ENCODE data around the gene FOXP1.
"Not testable (repeated sequence)": the region's sequence is repeated elsewhere in the genome, so short reads cannot be mapped to it uniquely, and the experiment has no call there.

Gene FOXP1

DNA sequence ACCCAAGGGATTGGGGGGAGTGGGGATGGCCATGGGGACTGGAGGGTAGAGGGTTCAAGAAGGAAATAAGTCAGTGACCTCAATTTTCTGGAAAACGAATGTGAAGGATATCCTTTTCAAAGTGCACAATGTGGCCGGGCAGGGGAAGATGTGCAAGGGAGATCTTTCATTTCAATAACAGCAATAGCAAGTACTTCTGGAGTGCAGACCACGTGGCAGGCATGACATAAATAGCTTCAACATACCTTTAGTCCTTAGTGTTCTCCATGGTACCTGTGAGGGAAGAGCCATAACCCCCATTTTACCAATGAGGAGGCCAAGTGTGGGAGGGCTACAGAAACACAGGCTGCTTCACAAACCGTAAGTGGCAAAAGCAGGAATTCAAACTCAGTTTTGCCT is 138.7 kb downstream of the FOXP1 start:
- DNase-seq, result no peak

DNA sequence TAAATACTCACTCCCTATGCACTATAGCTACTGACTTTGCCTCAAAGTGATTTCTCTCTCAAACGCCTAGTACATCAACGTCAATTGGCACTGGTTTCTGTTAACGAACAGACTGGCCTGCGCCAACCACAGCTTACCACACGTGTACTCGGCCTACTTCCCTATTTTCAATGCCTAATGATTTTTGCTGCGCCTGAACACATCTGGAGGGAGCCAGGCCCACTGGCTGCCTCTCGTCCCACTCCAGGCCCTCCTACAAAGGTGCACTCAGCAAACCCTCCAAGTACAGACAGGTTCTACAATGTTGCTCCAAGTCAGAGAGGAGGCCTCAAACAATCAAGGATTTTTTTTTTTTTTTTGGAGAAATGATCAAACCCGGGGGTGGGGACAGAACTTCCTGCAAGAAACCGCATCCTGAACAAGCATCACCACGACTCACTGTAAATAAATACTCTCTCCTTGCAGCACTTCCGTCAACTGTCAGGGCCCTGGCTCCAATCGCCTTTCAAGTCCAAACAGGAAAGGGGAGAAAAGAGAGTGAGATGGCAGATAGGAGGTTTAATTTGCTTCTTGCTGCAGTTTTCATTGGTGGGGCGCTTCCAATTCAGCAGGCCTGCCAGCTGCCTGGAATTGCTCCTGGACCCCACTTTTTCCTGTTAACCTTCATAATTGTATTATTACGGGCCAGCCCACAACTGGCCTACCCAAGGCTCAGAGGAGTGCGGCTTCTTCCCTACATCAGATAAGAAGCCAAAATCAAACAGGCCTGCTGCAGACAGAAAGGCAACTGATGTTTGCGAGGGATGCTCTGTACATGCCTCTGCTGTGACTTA is 139.3 kb downstream of the FOXP1 start:
- peak; percentile 64 for DNase-seq

DNA sequence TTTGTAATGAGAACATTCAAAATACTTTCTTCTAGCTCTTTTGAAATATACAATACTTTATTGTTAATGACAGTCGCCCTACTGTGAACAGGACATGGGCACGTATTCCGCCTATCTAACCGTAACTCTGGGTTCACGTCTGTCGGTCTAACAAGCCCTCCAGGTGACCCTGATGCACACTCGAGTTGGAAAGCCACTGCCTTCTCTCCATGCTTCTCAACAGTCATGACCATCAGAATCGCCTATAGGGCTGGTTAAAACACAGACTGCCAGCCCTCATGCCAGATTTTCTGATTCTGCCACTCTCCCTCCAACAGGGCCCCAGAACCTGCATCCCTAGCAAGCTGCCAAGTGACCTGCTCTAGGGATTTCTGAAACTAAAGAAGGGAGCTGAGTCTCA is 140.2 kb downstream of the FOXP1 start:
- peak; percentile 23 for DNase-seq

DNA sequence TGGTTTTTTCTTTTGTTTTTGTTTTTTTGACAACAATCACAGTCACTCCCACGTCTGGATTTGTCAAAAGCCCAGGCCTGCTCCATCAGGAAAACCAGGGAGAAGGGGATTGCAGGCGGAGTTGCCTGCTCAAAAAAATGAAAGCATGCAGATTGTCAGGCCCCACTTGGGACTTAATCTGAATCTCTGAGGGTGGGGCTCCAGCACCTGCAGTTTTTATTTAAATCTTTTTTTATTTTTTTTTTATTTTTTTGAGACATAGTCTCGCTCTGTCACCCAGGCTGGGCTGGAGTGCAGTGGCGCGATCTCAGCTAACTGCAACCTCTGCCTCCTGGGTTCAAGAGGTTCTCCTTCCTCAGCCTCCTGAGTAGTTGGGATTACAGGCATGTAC is 140.9 kb downstream of the FOXP1 start:
- DNase-seq, result peak; percentile 34

DNA sequence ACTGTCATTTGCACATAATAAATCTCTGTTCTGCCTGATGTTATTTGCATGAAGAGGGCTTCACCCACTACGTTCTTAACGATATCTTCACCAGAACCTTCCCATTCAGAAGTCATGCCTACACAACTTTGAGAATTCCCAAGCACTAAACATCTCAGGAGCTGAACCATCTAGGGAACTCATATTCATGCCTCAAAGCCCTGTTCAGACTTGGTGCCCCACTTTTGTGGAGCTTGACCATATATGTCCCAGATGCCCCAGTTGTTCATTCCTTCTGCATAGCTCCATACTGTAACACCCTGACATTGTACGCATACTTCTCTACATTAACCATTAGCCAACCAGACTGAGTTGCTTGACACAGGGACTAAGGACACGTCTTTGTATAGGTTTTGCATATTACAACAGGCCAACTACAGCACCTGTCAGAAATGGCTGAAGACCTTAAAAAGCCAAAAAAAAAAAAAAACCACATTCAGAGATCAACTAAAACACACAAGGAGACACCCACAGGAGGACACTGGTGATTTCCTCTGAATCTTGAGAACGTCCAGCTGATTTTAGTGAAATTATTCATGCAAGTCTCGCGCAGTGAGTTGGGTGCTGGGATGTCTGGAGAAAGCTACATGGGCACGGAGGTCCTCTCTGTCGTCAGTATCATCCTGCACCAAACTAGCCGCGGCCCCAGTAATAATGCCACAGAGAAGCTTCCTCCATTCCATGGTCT is 141.4 kb downstream of the FOXP1 start:
- DNase-seq, result peak; percentile 16

DNA sequence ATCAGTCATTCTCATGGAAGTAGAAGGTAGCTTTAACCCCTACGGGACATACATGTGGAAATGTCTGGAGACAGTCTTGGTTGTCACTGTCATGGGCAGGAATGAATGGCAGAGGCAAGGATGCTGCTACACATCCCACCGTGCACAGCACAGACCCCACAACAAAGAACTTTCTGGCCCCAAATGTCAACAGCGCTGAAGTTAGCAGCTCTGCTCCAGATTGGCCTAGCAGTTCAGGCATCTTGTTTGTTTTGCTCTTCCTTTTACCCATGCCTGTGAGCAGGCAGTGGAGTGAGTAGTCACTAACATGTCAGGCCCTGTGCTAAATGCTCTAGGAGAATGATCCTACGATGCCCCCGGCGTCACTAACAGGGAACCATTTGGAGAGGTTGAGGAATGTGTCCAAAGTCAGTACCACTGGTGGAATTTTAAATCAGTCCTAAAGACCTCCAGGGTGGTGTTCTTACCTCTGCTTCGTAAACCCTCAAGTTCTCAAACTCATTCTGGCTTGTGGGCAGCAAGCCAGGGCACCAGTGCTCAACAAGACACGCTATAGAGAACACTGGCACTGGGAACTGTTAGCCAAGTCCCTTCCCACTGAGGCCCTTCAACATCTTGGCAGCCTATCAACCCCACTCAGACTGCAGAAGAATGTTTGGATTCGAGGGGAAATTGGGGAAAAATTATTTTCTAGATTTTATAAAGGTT is 142.2 kb downstream of the FOXP1 start:
- peak; percentile 29 for DNase-seq

DNA sequence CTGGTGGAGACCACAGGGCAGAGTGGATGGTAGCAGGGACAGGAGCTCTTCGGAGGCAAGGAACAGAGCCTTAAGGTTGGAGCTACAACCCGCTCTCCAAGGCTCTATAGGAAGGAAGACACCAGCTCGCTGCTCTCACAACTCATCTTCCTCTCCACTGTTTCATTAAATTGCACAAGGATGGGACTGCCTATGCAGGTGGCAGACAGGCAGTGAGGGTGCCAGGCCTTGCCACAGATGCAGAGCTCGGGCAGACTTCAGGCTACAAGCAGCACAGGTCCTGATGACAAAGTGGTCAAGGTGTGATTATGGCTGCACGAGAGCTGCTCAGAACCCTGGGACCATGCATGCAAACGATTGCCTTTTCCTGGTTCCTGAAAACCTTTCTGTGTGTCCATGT is 144.6 kb downstream of the FOXP1 start:
- peak; percentile 26 for DNase-seq

DNA sequence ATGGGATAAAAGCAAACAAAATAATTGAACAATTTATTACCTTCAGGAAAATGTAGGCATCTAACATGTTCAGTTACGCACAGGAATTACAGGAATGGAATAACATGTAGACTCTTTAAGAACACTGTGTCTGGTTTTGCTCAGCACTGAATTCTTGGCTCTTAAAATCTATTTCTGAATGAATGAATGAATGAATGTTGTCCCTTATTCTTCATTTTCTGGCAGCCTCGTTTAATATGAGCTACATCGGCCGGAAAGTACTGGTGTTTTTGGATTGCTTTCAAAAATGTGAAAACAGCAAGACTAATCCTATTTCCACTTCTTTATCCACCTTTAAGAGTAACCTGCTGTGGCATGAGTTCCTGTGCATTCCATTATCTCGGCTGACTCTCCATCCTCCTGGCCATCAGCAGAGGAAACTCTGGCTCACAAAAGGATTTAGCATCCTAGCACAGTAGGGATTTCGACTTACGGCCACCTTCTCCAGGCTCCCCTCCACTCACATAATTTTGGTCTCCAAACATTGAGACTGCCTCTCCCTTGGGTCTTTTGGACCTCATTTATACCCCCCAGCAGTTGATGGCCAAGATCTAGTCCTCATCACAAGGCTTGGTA is 145.3 kb downstream of the FOXP1 start:
- DNase-seq, result peak; percentile 14

DNA sequence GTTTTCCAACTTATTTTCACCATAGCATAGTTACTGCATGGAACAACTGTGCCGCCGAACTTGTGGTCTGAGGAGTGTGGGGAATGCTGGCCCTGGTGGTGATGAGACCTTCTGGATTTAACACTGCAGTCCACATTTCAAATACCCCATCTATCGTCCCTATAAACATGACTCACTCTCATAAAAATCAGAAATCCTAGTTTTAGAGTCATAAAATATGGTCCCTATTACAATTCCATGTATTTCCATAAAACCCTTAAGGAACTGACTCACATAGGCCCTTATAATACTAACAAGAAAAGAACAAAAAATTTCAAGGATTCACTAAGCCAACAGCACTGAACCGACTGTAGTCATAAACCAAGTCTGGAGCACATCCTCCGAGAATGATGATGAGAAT is 147.2 kb downstream of the FOXP1 start:
- peak; percentile 8 for DNase-seq

DNA sequence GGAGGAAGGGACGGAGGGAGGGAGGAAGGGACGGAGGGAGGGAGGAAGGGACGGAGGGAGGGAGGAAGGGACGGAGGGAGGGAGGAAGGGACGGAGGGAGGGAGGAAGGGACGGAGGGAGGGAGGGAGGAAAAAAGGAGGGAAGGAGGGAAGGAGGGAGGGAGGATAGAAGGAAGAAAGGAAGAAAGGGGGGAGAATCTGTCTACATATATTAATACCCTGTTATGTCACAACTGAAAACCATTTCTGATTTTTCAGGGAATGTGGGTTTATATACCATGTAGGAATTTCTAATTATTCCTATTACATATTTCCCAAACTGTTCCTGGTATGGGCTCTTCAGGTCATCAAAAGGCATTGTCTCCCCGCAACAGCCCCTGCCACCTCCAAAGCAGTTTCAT is 147.7 kb downstream of the FOXP1 start:
- not testable (repeated sequence) for DNase-seq

DNA sequence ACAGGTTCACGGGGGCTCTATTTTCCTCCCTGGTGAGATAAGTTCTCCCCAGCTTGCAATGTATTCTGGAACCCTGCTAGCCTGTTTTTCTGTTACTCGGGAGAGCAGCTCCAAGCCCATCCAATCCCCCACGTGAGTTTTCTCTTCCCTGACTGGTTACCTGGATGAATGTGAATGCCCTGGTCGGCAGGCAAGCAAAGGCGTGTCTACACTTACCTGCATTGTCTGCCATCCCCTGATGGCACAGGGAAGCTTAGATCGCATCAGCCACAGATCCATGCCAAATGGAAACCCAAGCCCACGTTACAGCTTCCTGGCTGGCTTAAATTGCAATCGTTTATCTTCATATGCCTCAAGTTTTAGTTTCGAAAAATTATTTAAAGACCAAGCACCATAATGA is 149.9 kb downstream of the FOXP1 start:
- DNase-seq, result no peak

DNA sequence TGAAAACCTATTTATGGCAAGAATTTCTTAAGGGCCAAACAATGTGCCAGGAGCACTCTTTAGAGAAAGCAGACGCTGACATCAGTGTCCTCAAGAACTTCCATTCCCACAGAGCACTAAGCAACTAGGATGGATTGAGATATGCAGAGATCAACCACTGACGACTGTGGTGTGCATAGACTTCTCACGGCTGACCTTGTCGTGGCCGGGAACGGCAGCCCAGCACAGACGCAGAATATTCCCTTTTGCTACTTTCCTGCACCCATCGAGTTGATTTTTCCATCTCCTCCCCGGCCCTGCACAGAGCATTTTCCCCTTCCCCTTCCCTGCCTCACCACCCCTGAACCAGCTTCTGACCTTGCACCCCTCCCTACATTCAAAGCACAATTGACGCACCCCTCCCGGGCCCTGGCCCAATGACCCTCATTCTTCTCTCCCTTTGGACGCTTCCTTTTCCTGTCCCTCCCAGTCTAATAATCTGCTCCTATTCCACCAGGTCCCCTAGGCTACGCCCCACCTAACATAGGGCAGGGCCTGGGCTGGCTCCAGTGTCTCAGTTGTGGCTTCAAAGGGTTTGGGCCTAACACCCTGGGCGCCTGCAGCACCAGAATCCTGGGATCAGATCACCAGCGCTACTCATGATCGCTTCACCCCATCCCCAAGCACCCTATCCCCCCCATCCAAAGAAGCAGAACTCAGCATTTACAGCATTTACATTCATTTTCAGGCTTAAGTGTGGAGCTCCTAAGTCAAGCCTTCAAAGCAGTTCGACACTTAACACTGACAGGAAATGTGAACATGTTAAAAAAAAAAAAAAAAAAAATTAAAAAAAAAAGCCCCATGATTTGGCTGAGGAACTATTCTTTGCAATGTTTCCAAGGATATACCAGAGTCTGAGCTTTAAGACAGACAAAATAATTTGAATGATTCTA is 151.2 kb downstream of the FOXP1 start:
- DNase-seq, result no peak

DNA sequence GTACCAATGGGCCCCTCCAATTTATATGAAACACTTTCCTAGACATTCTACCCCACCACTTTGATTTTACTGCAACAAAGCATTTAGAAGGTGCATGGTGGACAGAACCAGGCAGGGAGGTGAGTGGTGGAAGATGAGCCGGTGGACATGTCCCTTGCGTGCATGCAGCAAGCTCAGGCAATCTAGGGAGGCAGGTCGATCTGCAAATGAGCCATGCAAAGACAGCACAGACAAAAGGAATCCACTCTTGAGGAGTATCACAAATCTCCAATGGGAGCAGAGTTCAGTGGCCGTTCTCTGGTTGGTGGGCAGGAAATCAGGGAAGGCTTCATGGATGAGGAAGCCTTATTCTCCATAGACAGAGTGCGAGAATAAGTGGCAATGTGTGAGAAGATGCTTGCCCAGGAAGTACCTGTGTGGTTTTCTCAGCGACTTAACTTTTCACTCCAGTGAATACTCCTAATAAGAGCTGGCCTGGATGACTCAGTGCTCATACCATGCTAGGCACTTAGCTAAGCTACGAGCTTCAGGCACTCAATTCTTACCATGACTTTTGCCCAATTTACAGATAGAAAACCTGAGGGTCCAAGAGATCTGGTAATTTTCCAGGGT is 152.5 kb downstream of the FOXP1 start:
- no peak for DNase-seq

DNA sequence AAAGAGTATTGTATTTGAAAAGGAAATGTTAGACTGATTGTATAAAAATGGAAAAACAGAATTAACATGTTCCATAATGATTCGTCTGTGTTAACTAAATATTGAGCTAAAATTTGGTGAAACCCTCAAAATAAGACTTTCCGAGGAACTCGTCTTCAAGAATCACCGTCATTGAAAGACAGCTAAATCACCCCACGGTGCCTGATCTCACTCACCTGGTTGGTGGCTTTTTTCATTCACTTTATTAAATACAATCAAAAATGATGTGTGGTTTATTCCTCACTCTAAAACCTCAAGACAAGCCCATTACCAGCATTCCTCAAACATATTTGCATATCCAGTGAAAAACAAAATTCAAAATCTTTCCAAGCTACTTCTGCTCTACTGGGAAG is 153.9 kb downstream of the FOXP1 start:
- peak; percentile 27 for DNase-seq

DNA sequence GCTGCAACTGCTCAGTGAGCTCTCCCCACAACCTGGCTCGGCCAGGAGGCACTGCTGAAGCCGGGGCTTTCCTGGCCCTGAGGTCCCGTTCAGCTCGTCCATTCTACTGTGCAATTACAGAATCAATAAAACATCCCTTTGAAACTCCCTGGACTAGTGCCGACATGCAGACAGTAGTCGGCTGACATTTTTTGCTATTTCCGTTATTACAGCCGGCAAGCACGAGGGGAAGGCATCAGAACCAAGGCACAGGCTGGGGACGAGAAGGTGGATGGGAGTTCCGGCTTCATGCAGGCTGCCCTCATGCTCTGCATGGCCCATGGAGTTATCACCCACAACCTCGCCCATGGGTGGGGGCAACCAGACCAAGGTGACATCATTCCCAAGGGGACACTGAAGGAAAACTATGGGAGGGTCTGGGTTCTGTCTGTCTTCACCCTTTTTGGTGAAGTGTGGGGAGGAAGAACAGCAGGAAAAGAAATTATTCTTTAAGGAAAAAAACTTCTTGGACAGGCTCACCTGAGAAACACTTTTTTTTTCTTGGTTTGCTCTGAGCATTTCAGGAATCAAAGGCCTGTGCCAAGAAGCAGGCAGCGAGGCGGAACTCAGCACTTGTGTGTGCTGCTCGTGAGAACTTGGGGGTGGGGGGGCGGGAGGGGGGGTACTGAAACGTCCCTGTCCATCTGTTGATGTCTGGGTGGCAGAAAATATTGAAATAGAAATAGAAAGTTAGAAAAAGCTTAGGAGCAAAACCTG is 154.5 kb downstream of the FOXP1 start:
- DNase-seq, result peak; percentile 30

DNA sequence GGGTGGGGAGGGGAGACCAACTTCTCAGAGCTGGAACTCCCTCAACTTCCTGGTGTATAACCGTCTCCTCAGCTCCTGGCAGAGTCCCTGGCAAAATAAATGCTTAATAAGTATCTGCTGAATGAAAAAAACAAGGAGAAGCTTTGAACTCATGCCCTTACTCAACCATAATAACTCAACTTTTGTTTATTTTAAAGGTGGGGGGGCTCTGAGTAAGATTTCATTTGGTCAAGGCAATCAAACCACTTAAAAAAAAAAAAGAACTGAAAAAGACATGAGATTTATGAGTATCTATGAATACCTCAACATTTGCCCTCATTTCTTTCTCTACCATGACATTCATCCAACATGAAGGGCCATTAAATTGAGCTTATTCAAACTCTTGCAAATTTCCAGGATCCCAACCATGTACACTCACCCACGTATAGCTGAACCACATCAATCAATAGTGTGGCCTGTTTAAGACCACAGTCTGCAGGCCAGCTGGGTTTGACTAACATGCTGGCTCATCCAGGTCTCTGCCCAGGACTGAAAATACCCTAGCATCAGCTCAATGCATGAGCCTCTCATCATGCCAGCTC is 157.9 kb downstream of the FOXP1 start:
- peak; percentile 56 for DNase-seq

DNA sequence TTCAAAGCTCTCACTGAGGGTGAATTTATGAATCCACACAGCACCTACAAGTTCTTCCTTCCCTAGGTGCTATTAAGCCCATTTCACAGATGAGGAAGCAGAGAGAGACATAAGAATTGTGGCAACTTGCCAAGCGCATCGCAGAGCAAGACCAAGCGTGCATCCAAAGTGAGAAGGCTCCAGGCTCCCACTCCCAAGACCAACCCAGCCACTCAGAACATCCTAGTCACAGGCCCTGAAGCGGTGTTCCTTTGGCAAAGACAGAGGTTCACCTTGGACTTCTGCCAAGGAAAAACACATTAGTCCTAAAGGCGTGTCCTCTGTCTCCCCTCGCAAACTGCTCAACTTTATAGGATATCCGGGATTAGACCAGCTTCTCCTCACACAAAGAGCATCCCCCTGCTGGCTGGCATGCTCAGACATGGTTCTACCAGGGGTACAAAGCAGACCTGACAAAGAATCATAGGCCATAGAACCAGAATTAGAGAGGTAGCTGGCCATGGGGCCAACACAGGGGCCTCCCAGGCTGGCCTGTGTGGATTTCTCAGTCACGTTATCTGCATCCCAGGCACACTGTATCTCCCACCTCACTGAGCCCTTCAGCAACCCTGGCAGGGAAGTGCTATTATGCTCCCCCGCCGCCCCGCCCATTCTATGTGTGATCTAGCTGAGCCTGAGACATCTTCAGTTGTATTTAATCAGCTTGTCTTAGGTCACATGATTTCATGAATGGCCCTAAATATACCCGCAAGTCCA is 160.2 kb downstream of the FOXP1 start:
- no peak for DNase-seq

DNA sequence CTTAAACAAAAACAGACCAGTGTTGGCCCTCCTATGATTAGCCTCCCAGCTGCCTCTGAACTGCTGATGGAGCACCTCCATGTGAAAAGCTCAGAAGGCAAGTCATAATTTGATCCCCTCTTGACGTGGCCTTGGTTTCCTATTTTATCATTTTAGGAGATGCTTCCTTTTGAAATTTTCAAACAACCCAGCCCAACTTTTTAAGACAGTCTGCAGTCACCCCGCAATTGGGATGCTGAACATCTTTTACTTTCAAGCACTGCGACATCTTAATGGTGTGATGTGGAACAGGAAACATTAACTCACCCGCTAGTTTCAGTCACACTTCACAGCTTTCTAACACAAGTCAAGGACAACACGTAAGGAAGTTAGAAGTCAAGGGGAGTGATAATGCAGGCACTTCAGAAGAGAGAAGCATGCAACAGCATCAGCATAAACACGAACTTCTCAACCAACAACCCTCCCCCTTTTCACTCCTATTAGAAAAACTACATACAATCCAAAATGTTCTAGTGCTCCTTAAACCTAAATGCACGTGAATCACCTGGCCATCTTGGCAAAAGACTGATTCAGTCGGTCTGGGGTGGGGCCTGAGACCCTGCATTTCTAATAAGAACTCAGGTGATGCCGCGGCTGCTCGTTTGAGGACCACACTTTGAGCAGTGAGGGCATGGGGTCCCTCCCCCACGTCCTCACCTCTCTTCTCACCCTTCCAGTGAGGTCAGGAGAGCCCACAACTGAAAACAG is 161.5 kb downstream of the FOXP1 start:
- DNase-seq, result peak; percentile 62

DNA sequence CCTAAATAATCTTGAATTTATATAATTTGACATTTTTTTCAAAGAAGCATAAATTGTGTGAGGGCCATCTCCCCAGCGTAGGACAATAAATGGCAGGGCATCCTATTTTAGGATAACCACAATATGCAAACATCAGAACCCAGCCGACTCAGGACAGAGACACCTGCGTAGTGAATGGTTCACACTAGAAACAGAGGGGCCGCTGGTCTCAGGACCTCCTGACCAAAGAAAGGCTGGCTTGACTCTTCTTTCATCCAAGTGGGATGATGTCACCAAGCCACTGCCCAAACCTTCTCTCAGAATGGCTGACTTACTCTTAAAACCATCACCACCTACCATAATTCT is 162.1 kb downstream of the FOXP1 start:
- no peak for DNase-seq

Measured in stimulated activated CD8-positive, alpha-beta memory T cell treated with anti-CD3 and anti-CD28 coated beads, Interleukin-4, amount 100 ng/mL, for 48 hours (primary cell).